ENCODE measurements around the gene PAPPA. TPM values are rescaled to one million over a fixed set of nuclear protein-coding genes. Genes with fewer than 3 reads are reported as not detected.

PAPPA gene
- total and polyA plus RNA-seq, 2 donors from 2014 or later, result 4.2 to 10.2 TPM

GRCh38 chr9:116149844-116150243 lies 3.7 kb upstream of the PAPPA start:
- no peak for FAIRE-seq

GRCh38 chr9:116151199-116151598 lies 2.4 kb upstream of the PAPPA start:
- intact Hi-C loops (cut with DNase I), result no loop called here
- no peak for TF ChIP-seq CTCF (IDR thresholded peaks at IDR 0.05; ENCODE audit: borderline replicate concordance, extremely low read depth, insufficient read depth)

More at GRCh38 chr9:116149844-116150243, 3.7 kb upstream of the PAPPA start:
- Histone ChIP-seq H3K27ac (ENCODE audit: low read depth in 2 of 2, low read length in 2 of 2) (no peak overlapping the region), H3K4me1 (ENCODE audit: control insufficient read depth in 2 of 3, insufficient read depth in 2 of 3, low read depth in 1 of 3, low read length in 3 of 3) (no peaks in the 10 kb centered on the region), H3K9me3 (ENCODE audit: control insufficient read depth in 2 of 3, insufficient read depth in 1 of 3, low read length in 3 of 3) (no peaks in the 10 kb centered on the region), H3K36me3 (ENCODE audit: control insufficient read depth in 2 of 3, insufficient read depth in 3 of 3, low read length in 3 of 3) (no peaks in the 10 kb centered on the region), H3K9ac (ENCODE audit: low read length in 3 of 3) (no peak overlapping the region), H3K27me3 (ENCODE audit: control insufficient read depth, insufficient read depth, low read length) (peaks cover 4% of the 10 kb centered on the region), H3K4me3 (ENCODE audit: low read length in 3 of 3) (no peak overlapping the region)
- DNase-seq, result peak in 4 of 5 donors; percentile 29 to 39 (median 36)
- intact Hi-C loops (cut with DNase I), result no loop called here
- peak; percentile 63 for TF ChIP-seq CTCF (IDR thresholded peaks at IDR 0.05; ENCODE audit: borderline replicate concordance, extremely low read depth, insufficient read depth)

GRCh38 chr9:116151966-116152381 lies 1.6 kb upstream of the PAPPA start:
- Histone ChIP-seq H3K27me3 (ENCODE audit: control insufficient read depth, insufficient read depth, low read length) (peaks cover 4% of the 10 kb centered on the region), H3K4me1 (ENCODE audit: control insufficient read depth in 2 of 3, insufficient read depth in 2 of 3, low read depth in 1 of 3, low read length in 3 of 3) (peaks cover 0 to 4% (median 0%) of the 10 kb centered on the region in 3 donors), H3K4me3 (ENCODE audit: low read length in 3 of 3) (no peak overlapping the region), H3K9me3 (ENCODE audit: control insufficient read depth in 2 of 3, insufficient read depth in 1 of 3, low read length in 3 of 3) (no peaks in the 10 kb centered on the region), H3K36me3 (ENCODE audit: control insufficient read depth in 2 of 3, insufficient read depth in 3 of 3, low read length in 3 of 3) (no peaks in the 10 kb centered on the region), H3K9ac (ENCODE audit: low read length in 3 of 3) (no peak overlapping the region), H3K27ac (ENCODE audit: low read depth in 2 of 2, low read length in 2 of 2) (no peak overlapping the region)
- intact Hi-C loops (cut with DNase I), result no loop called here
- FAIRE-seq (no peak), DNase-seq (no peak)
- no peak for TF ChIP-seq CTCF (IDR thresholded peaks at IDR 0.05; ENCODE audit: borderline replicate concordance, extremely low read depth, insufficient read depth)

More at GRCh38 chr9:116151199-116151598, 2.4 kb upstream of the PAPPA start:
- Histone ChIP-seq H3K9ac (ENCODE audit: low read length in 3 of 3) (no peak overlapping the region), H3K36me3 (ENCODE audit: control insufficient read depth in 2 of 3, insufficient read depth in 3 of 3, low read length in 3 of 3) (no peaks in the 10 kb centered on the region), H3K27me3 (ENCODE audit: control insufficient read depth, insufficient read depth, low read length) (peaks cover 4% of the 10 kb centered on the region), H3K4me1 (ENCODE audit: control insufficient read depth in 2 of 3, insufficient read depth in 2 of 3, low read depth in 1 of 3, low read length in 3 of 3) (no peaks in the 10 kb centered on the region), H3K27ac (ENCODE audit: low read depth in 2 of 2, low read length in 2 of 2) (no peak overlapping the region), H3K9me3 (ENCODE audit: control insufficient read depth in 2 of 3, insufficient read depth in 1 of 3, low read length in 3 of 3) (no peaks in the 10 kb centered on the region), H3K4me3 (ENCODE audit: low read length in 3 of 3) (no peak overlapping the region)
- FAIRE-seq, result no peak
- no peak for DNase-seq

GRCh38 chr9:116152390-116152789 lies 1.2 kb upstream of the PAPPA start:
- Histone ChIP-seq H3K9ac (ENCODE audit: low read length in 3 of 3) (no peak overlapping the region), H3K9me3 (ENCODE audit: control insufficient read depth in 2 of 3, insufficient read depth in 1 of 3, low read length in 3 of 3) (no peaks in the 10 kb centered on the region), H3K4me1 (ENCODE audit: control insufficient read depth in 2 of 3, insufficient read depth in 2 of 3, low read depth in 1 of 3, low read length in 3 of 3) (peaks cover 0 to 7% (median 1%) of the 10 kb centered on the region in 3 donors), H3K4me3 (ENCODE audit: low read length in 3 of 3) (no peak overlapping the region), H3K27ac (ENCODE audit: low read depth in 2 of 2, low read length in 2 of 2) (no peak overlapping the region), H3K27me3 (ENCODE audit: control insufficient read depth, insufficient read depth, low read length) (peaks cover 4% of the 10 kb centered on the region), H3K36me3 (ENCODE audit: control insufficient read depth in 2 of 3, insufficient read depth in 3 of 3, low read length in 3 of 3) (no peaks in the 10 kb centered on the region)
- peak; percentile 85 for FAIRE-seq
- intact Hi-C loops (cut with DNase I), result no loop called here
- DNase-seq, result peak in 2 of 5 donors; percentile 55 to 62
- TF ChIP-seq CTCF (IDR thresholded peaks at IDR 0.05; ENCODE audit: borderline replicate concordance, extremely low read depth, insufficient read depth), result peak; percentile 28
